Motor neuron (in vitro differentiated cells): ENCODE data around the gene TGM2. TPM values are rescaled to one million over a fixed set of nuclear protein-coding genes. Genes with fewer than 3 reads are reported as not detected.

Source experiments
- ATAC-seq, 8 experiments: fragments of 200-7000 bp; cut with Tn5 transposase; replicated peaks in 6 of 8; 2 replicates each; pipeline ENCODE4 v1.8.0; 2021; ENCODE audit warnings: mild to moderate bottlenecking in 8 of 8, moderate library complexity in 8 of 8
- H3K27ac ChIP-seq, 2 donors: fragments of 250-450 bp; sonication (Bioruptor Pico); 2 replicates each; pipeline ENCODE4 v1.9.0; 2021; ENCODE audit warnings: antibody characterized with exemption in 2 of 2, mild to moderate bottlenecking in 2 of 2, moderate library complexity in 1 of 2
- H3K4me1 ChIP-seq, 2 donors: fragments of 250-450 bp; sonication (Bioruptor Pico); replicated peaks in 1 of 2; 2 replicates each; pipeline ENCODE4 v1.6.1; 2021; ENCODE audit warnings: antibody characterized with exemption in 2 of 2, mild to moderate bottlenecking in 2 of 2, moderate library complexity in 1 of 2
- H3K4me3 ChIP-seq, 5 donors: fragments of 250-450 bp; sonication (Bioruptor Pico); 2 replicates each; pipeline ENCODE4 v1.9.0; 2021; ENCODE audit warnings: antibody characterized with exemption in 5 of 5, mild to moderate bottlenecking in 5 of 5, moderate library complexity in 4 of 5
- WGBS, 10 experiments: fragments of 450-650 bp; shearing (Covaris generic); methylation state at CpG; one replicate each; pipeline ENCODE4 v1.0.0; 2022; 5-methylcytosine and 5-hydroxymethylcytosine counted together
- in situ Hi-C, 9 experiments: fragments of 400-800 bp; cut with MboI; loops; one replicate each; pipeline ENCODE4 v1.15.0; 2021; ENCODE audit warnings: low sequenced_read_pairs in 9 of 9, low pct_unique_long_range_greater_than_20kb in 2 of 9; ENCODE audit not compliant: unreplicated experiment in 9 of 9
- total RNA-seq, 8 experiments: library from RNA; unstranded; fragments of 300-600 nt; gene quantifications; 2 replicates each; pipeline versions ENCODE4 v1.2.3 to v1.2.4, GENCODE V29; 2022

TGM2 gene
- total RNA-seq, 8 experiments from 2014 or later: 0.05 to 7.1 (median 0.68) TPM

- H3K4me3 ChIP-seq: no peak overlapping the region
- in situ Hi-C loops: no loop called here
- ATAC-seq: no peak
- peaks cover 14 to 20% of the 10 kb centered on the region in 2 donors for H3K4me1 ChIP-seq
- H3K27ac ChIP-seq: peak overlapping the region; percentile 37 to 71
- WGBS, 10 experiments: 40 to 100% (median 92%) methylated on average over 1 to 4 of the region's 7 CpGs; no CpG with 5 or more reads in 5 of the 10 experiments
Measured at GRCh38 chr20:38126146-38126921, 38.7 kb downstream of the TGM2 start.

- Histone ChIP-seq H3K4me1 (peaks cover 14 to 20% of the 10 kb centered on the region in 2 donors), H3K4me3 (no peak overlapping the region), H3K27ac (no peak overlapping the region)
- in situ Hi-C loops: no loop called here
- WGBS, 10 experiments: 79 to 100% (median 90%) methylated on average over 1 to 9 of the region's 18 CpGs; no CpG with 5 or more reads in 1 of the 10 experiments
- peak in 2 of 8 experiments; percentile 13 to 50 for ATAC-seq
Measured at GRCh38 chr20:38125157-38126056, 39.7 kb downstream of the TGM2 start.

- peaks cover 14 to 20% of the 10 kb centered on the region in 2 donors for H3K4me1 ChIP-seq
- WGBS, 10 experiments: 0 to 67% (median 49%) methylated on average over 1 to 2 of the region's 4 CpGs
- peak overlapping the region in 1 of 2 donors; percentile 36 for H3K27ac ChIP-seq
- ATAC-seq: peak in 4 of 8 experiments; percentile 21 to 82 (median 74)
- H3K4me3 ChIP-seq: no peak overlapping the region
- in situ Hi-C loops: no loop called here
Measured at GRCh38 chr20:38123021-38123587, 42.0 kb downstream of the TGM2 start.

GRCh38 chr20:38121741-38122140 lies 43.3 kb downstream of the TGM2 start:
- in situ Hi-C loops: no loop called here
- H3K4me3 ChIP-seq: no peak overlapping the region
- no peak overlapping the region for H3K27ac ChIP-seq
- H3K4me1 ChIP-seq: peaks cover 2 to 9% of the 10 kb centered on the region in 2 donors
- WGBS, 10 experiments: 58 to 100% (median 80%) methylated on average over 1 to 4 of the region's 4 CpGs; no CpG with 5 or more reads in 3 of the 10 experiments
- ATAC-seq: no peak

- 100% methylated on average over 2 to 3 of the region's 4 CpGs; no CpG with 5 or more reads in 7 of the 10 experiments for WGBS, 10 experiments
Measured at GRCh38 chr20:38120625-38120988, 44.5 kb downstream of the TGM2 start.

GRCh38 chr20:38119446-38119845 lies 45.6 kb downstream of the TGM2 start:
- no peak overlapping the region for H3K27ac ChIP-seq
- no peak for ATAC-seq
- no peaks in the 10 kb centered on the region for H3K4me1 ChIP-seq
- in situ Hi-C loops: no loop called here
- WGBS, 10 experiments: 0 to 100% (median 80%) methylated on average over 1 to 6 of the region's 6 CpGs; no CpG with 5 or more reads in 2 of the 10 experiments
- H3K4me3 ChIP-seq: no peak overlapping the region

More at GRCh38 chr20:38120625-38120988, 44.5 kb downstream of the TGM2 start:
- no peak for ATAC-seq
- H3K4me3 ChIP-seq: no peak overlapping the region
- peaks cover 0 to 5% of the 10 kb centered on the region in 2 donors for H3K4me1 ChIP-seq
- in situ Hi-C loops: no loop called here
- H3K27ac ChIP-seq: no peak overlapping the region

- no peak overlapping the region for H3K27ac ChIP-seq
- no peaks in the 10 kb centered on the region for H3K4me1 ChIP-seq
- no peak overlapping the region for H3K4me3 ChIP-seq
- WGBS, 10 experiments: 7 to 100% (median 89%) methylated on average over 1 to 3 of the region's 3 CpGs; no CpG with 5 or more reads in 2 of the 10 experiments
- no peak for ATAC-seq
- in situ Hi-C loops: no loop called here
Measured at GRCh38 chr20:38117635-38118034, 47.4 kb downstream of the TGM2 start.

- H3K4me1 ChIP-seq: no peaks in the 10 kb centered on the region
- WGBS, 10 experiments: 22 to 89% (median 75%) methylated on average over 1 to 2 of the region's 2 CpGs
- in situ Hi-C loops: no loop called here
- ATAC-seq: no peak
- H3K27ac ChIP-seq: no peak overlapping the region
- H3K4me3 ChIP-seq: no peak overlapping the region
Measured at GRCh38 chr20:38117205-38117604, 47.9 kb downstream of the TGM2 start.

- WGBS, 10 experiments: 37 to 79% (median 64%) methylated on average over 2 to 3 of the region's 3 CpGs
- in situ Hi-C loops: no loop called here
Measured at GRCh38 chr20:38116409-38117165, 48.5 kb downstream of the TGM2 start.

GRCh38 chr20:38115896-38116295 lies 49.2 kb downstream of the TGM2 start:
- 70 to 100% (median 86%) methylated on average over 1 to 2 of the region's 2 CpGs; no CpG with 5 or more reads in 3 of the 10 experiments for WGBS, 10 experiments
- no peak for ATAC-seq
- in situ Hi-C loops: no loop called here
- Histone ChIP-seq H3K27ac (no peak overlapping the region), H3K4me1 (no peaks in the 10 kb centered on the region), H3K4me3 (no peak overlapping the region)

More at GRCh38 chr20:38116409-38117165, 48.5 kb downstream of the TGM2 start:
- ATAC-seq: no peak
- H3K27ac ChIP-seq: no peak overlapping the region
- no peak overlapping the region for H3K4me3 ChIP-seq
- no peaks in the 10 kb centered on the region for H3K4me1 ChIP-seq

- WGBS, 10 experiments: 100% methylated on average over 1 of the region's 1 CpG; no CpG with 5 or more reads in 8 of the 10 experiments
- Histone ChIP-seq H3K4me3 (no peak overlapping the region), H3K27ac (no peak overlapping the region), H3K4me1 (no peaks in the 10 kb centered on the region)
- no peak for ATAC-seq
- in situ Hi-C loops: no loop called here
Measured at GRCh38 chr20:38115205-38115604, 49.9 kb downstream of the TGM2 start.

GRCh38 chr20:38114353-38114791 lies 50.7 kb downstream of the TGM2 start:
- Histone ChIP-seq H3K4me3 (no peak overlapping the region), H3K4me1 (peaks cover 0 to 2% of the 10 kb centered on the region in 2 donors), H3K27ac (no peak overlapping the region)
- in situ Hi-C loops: no loop called here
- 83 to 100% (median 100%) methylated on average over 1 to 2 of the region's 4 CpGs; no CpG with 5 or more reads in 5 of the 10 experiments for WGBS, 10 experiments
- peak in 5 of 8 experiments; percentile 29 to 96 (median 65) for ATAC-seq
